Lower leg skin (tissue), 4 donors: ENCODE results near the gene CLDN10. TPM values are rescaled to one million over a fixed set of nuclear protein-coding genes. Genes with fewer than 3 reads are reported as not detected.
"Not testable (repeated sequence)": the region's sequence is repeated elsewhere in the genome, so short reads cannot be mapped to it uniquely, and the experiment has no call there.

Experiments
- DNase-seq, 2 donors: peaks; one replicate each; pipeline ENCODE4 v3.0.0-alpha.2; 2019; ENCODE audit warnings: low spot score in 2 of 2
- H3K4me3 ChIP-seq: fragments of 200-600 bp; sonication (generic); 2 replicates; pipeline ENCODE4 v1.5.1; 2017; ENCODE audit warnings: mild to moderate bottlenecking, low read depth; ENCODE audit not compliant: poor library complexity, severe bottlenecking
- POLR2A ChIP-seq, 2 donors: fragments of 450-650 bp; IDR thresholded peaks; one replicate each; pipeline ENCODE4 v1.6.1; 2016 to 2017; ENCODE audit warnings: antibody characterized with exemption in 2 of 2, mild to moderate bottlenecking in 1 of 2, moderate library complexity in 1 of 2
- WGBS, 2 donors: methylation state at CpG; one replicate each; pipeline ENCODE4 v1.1.5; 2018; 5-methylcytosine and 5-hydroxymethylcytosine counted together
- intact Hi-C: fragments of 100-400 bp; cut with DNase I; formaldehyde crosslinking; loops from one replicate; pipeline ENCODE4 v1.15.0; 2023; ENCODE audit warnings: low total_unique reads
- total RNA-seq, 4 donors: library from RNA; depleted of rRNA; stranded (reverse); fragments of >200 nt; gene quantifications; one replicate each; pipeline ENCODE4 v1.1.0, GENCODE V29; 2016
- TF ChIP-seq, protein P1 (sequence below), 3 donors: fragments of 450-650 bp; IDR thresholded peaks; one replicate each; pipeline ENCODE4 v1.5.1; 2016; ENCODE audit warnings: antibody characterized with exemption in 3 of 3, mild to moderate bottlenecking in 3 of 3, moderate library complexity in 2 of 3

Gene CLDN10
- total RNA-seq, 4 donors from 2014 or later, result 7.6 to 33.3 (median 19.9) TPM

DNA sequence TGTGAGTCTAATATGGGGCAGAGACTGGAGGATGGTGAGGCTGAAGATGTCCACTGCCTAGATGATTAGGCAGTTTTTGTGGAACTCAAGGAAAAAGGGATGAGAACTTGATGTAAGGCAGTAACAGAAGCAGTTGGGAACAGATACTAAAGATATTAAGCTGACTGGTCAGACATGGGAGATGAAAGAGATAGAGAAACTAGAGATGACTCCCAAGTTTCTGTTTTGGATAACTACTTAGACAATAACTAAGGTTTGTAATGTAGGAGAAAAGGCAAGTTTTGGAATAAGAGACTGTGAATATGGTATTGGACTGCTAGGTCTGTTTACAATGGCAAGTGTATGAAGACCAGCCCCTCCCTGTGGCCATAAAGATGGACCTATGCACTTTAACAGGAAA lies 43.5 kb upstream of the CLDN10 start:
- intact Hi-C loops, result no loop called here
- TF ChIP-seq POLR2A (IDR thresholded peaks at IDR 0.05), result no peak
- TF ChIP-seq, protein P1, sequence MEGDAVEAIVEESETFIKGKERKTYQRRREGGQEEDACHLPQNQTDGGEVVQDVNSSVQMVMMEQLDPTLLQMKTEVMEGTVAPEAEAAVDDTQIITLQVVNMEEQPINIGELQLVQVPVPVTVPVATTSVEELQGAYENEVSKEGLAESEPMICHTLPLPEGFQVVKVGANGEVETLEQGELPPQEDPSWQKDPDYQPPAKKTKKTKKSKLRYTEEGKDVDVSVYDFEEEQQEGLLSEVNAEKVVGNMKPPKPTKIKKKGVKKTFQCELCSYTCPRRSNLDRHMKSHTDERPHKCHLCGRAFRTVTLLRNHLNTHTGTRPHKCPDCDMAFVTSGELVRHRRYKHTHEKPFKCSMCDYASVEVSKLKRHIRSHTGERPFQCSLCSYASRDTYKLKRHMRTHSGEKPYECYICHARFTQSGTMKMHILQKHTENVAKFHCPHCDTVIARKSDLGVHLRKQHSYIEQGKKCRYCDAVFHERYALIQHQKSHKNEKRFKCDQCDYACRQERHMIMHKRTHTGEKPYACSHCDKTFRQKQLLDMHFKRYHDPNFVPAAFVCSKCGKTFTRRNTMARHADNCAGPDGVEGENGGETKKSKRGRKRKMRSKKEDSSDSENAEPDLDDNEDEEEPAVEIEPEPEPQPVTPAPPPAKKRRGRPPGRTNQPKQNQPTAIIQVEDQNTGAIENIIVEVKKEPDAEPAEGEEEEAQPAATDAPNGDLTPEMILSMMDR (IDR thresholded peaks at IDR 0.05), result no peak
- H3K4me3 ChIP-seq, result no peak overlapping the region
- no peak for DNase-seq

DNA sequence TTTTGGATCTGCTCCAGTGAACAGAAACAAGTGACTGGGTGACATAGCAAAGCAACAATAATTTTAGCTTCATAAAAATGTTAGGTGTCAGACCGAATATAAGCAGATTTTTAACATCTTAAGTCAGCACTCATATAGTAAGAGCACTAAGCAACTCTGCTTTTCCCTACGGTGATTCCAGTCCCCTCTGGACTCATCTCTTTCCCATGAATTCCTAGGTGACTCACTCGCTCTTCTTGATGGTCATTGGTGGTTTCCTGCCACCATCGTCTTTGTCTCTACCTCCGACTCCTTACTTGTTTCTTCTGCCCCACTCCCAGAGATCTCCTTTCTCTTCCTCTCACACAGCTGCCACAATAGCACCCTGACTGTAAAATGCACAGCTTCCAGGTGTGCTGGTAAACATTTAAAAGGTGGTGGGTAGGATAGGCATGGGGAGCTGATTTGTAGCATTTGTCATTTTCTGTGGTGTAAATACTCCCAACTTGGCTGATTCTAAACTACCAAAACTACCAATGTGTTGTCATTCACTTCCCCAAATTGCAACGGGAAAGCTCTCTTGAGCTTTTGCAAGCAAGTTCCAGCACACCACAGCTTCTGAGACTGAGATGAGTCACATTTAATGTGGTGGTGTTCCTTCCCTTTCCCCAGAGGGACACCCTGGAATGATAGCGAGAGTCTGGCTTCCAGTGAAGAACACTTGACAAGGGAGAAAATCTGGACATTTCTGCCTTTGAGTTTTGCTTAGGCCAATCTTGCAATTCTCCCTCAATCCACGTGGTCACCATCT lies 42.8 kb upstream of the CLDN10 start:
- no peak for DNase-seq
- intact Hi-C loops, result no loop called here
- WGBS, 2 donors, result 52 to 57% methylated on average over 8 of the region's 8 CpGs
- no peak overlapping the region for H3K4me3 ChIP-seq
- TF ChIP-seq, protein P1 (IDR thresholded peaks at IDR 0.05), result no peak
- TF ChIP-seq POLR2A (IDR thresholded peaks at IDR 0.05), result no peak

DNA sequence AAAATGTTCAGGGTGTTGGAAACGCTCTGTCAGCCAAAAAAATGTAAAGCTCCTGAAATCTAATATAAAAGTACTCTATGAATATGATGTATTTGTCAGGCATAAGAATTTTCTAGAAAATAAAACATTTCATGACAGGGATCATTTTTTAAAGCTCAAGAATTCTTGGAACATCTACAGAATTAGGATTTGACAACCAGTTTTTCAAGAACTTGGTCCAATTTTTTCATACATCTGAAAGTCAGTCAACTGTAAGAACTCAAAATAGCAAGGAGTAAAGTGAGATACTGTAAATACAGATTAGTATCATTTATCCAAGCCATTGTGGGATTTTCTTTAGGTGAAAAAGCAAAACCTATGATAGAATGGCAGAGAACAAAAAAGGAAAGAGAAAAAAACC lies 41.6 kb upstream of the CLDN10 start:
- intact Hi-C loops, result no loop called here
- no peak overlapping the region for H3K4me3 ChIP-seq
- no peak for DNase-seq
- WGBS, 2 donors, result 65 to 68% methylated on average over 1 of the region's 1 CpG
- no peak for TF ChIP-seq POLR2A (IDR thresholded peaks at IDR 0.05)
- TF ChIP-seq, protein P1 (IDR thresholded peaks at IDR 0.05), result no peak

DNA sequence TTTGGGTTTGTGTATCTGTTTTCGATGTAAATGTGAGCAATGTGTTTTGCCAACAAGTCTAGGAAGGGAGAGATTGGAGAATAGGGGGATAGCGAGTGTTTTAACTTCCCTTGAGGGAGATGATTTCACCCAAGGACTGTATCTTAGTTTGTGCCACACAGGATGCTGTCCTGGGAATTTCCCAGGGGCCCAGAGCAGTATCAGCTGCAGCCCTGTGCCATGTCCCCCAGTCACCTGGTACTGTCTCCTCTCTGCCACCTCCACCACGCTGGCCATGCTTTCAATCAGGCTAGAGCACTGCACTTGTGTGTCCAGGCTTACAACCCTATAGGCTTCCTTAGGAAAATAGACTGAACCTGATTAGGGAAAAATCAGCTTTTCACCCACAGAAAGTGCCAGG lies 40.1 kb upstream of the CLDN10 start:
- H3K4me3 ChIP-seq, result no peak overlapping the region
- DNase-seq, result no peak
- intact Hi-C loops, result no loop called here
- no peak for TF ChIP-seq POLR2A (IDR thresholded peaks at IDR 0.05)
- TF ChIP-seq, protein P1 (IDR thresholded peaks at IDR 0.05), result no peak
- WGBS, 2 donors, result 68 to 83% methylated on average over 3 of the region's 3 CpGs

DNA sequence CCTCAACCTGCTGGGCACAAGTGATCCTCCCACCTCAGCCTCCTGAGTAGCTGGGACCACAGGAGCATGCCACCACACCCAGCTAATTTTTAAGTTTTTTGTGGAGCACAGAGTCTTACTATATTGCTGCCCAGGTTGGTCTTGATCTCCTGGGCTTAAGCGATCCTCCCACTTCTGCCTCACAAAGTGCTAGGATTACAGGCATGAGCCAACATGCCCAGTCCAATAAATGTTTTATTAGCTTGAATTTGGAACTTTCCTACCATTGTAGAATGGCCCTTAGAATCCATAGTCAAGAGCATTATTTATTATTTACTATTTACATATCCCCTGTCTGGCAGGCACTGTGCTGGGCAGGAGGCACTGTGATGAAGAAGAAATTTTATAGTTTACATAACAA lies 39.6 kb upstream of the CLDN10 start:
- intact Hi-C loops, result no loop called here
- WGBS, 2 donors, result 67 to 92% methylated on average over 1 of the region's 1 CpG
- TF ChIP-seq, protein P1 (IDR thresholded peaks at IDR 0.05), result no peak
- TF ChIP-seq POLR2A (IDR thresholded peaks at IDR 0.05), result no peak
- H3K4me3 ChIP-seq, result no peak overlapping the region
- DNase-seq, result no peak

DNA sequence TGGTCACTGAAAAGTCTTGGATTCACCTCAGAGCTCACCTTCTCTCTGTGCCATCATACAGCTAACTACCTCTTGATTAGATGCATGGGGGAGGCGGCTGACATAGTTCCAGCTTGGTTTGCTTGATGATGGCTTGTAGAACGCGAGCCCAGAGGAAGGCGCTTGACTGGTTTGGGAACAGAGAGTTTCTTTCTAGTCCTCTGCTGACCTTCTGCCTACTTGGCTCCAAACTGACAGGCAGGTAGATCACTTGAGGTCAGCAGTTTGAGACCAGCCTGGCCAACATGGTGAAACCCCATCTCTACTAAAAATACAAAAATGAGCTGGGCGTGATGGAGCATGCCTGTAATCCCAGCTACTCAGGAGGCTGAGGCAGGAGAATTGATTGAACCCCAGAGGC lies 36.9 kb upstream of the CLDN10 start:
- DNase-seq, intact Hi-C loops, H3K4me3 ChIP-seq: not testable (repeated sequence)
- 68 to 89% methylated on average over 5 of the region's 5 CpGs for WGBS, 2 donors
